ENCODE measurements around the gene KCNA3.

DNA sequence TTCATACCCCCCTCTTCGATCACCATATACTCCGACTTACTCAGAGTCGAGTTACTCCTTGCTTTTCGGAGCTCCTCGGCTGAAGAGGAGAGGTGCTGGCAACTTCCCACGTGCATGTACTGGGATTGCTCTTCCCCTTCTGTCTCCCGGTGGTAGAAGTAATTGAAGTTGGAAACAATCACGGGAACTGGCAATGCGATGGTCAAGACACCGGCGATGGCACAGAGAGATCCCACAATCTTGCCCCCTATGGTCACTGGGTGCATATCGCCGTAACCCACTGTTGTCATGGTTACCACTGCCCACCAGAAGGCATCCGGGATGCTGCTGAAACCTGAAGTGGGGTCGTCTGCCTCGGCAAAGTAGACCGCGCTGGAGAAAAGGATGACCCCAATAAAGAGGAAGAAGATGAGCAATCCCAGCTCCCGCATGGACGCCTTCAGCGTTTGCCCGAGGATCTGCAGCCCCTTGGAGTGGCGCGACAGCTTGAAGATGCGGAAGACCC, 1.5 kb downstream of the KCNA3 start:
- TF ChIP-seq, protein P1, sequence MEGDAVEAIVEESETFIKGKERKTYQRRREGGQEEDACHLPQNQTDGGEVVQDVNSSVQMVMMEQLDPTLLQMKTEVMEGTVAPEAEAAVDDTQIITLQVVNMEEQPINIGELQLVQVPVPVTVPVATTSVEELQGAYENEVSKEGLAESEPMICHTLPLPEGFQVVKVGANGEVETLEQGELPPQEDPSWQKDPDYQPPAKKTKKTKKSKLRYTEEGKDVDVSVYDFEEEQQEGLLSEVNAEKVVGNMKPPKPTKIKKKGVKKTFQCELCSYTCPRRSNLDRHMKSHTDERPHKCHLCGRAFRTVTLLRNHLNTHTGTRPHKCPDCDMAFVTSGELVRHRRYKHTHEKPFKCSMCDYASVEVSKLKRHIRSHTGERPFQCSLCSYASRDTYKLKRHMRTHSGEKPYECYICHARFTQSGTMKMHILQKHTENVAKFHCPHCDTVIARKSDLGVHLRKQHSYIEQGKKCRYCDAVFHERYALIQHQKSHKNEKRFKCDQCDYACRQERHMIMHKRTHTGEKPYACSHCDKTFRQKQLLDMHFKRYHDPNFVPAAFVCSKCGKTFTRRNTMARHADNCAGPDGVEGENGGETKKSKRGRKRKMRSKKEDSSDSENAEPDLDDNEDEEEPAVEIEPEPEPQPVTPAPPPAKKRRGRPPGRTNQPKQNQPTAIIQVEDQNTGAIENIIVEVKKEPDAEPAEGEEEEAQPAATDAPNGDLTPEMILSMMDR (IDR thresholded peaks at IDR 0.05): no peak
- no peak for TF ChIP-seq POLR2A (IDR thresholded peaks at IDR 0.05)
